H9 (cell line): ENCODE results near the gene CARTPT. TPM values are rescaled to one million over a fixed set of nuclear protein-coding genes. Genes with fewer than 3 reads are reported as not detected.

Source experiments
- DNase-seq: peaks from one replicate; pipeline ENCODE4 v3.0.0-alpha.2; 2017
- H2AFZ ChIP-seq: one replicate; pipeline ENCODE4 v1.6.1; 2013; ENCODE audit warnings: mild to moderate bottlenecking, low read length, control low read depth, moderate library complexity
- H2AK5ac ChIP-seq: 2 replicates; pipeline ENCODE4 v1.6.1; 2013; ENCODE audit warnings: low read length, control low read depth, mixed read lengths; ENCODE audit not compliant: insufficient read length
- H2BK120ac ChIP-seq: one replicate; pipeline ENCODE4 v1.6.1; 2013; ENCODE audit warnings: low read depth, mild to moderate bottlenecking, low read length, control low read depth, inconsistent platforms; ENCODE audit not compliant: poor library complexity, severe bottlenecking
- H2BK12ac ChIP-seq: 2 replicates; pipeline ENCODE4 v1.6.1; 2013; ENCODE audit warnings: low read length, control low read depth, mixed read lengths, low read depth; ENCODE audit not compliant: insufficient read length
- H2BK15ac ChIP-seq: 2 replicates; pipeline ENCODE4 v1.6.1; 2013; ENCODE audit warnings: low read depth, low read length, control low read depth
- H2BK20ac ChIP-seq: one replicate; pipeline ENCODE4 v1.6.1; 2013; ENCODE audit warnings: low read depth, mild to moderate bottlenecking, low read length, control low read depth, inconsistent platforms; ENCODE audit not compliant: poor library complexity, severe bottlenecking
- H2BK5ac ChIP-seq: 2 replicates; pipeline ENCODE4 v1.6.1; 2013; ENCODE audit warnings: low read length, control low read depth, mixed read lengths; ENCODE audit not compliant: insufficient read length
- H3K14ac ChIP-seq: 2 replicates; pipeline ENCODE4 v1.6.1; 2013; ENCODE audit warnings: low read length, control low read depth; ENCODE audit not compliant: insufficient read depth
- H3K18ac ChIP-seq: 2 replicates; pipeline ENCODE4 v1.6.1; 2013; ENCODE audit warnings: low read depth, mild to moderate bottlenecking, mixed read lengths, low read length, control low read depth; ENCODE audit not compliant: insufficient read length
- H3K23ac ChIP-seq: 2 replicates; pipeline ENCODE4 v1.6.1; 2013; ENCODE audit warnings: low read length, control low read depth, mixed read lengths, low read depth; ENCODE audit not compliant: insufficient read length
- H3K23me2 ChIP-seq: 2 replicates; pipeline ENCODE4 v1.6.1; 2013; ENCODE audit warnings: low read depth, mild to moderate bottlenecking, mixed read lengths, low read length, control low read depth; ENCODE audit not compliant: insufficient read length, poor library complexity, severe bottlenecking
- H3K27ac ChIP-seq: 2 replicates; pipeline ENCODE4 v1.5.1; 2013; ENCODE audit warnings: low read length, control low read depth, mixed read lengths, low read depth; ENCODE audit not compliant: insufficient read length
- H3K27me3 ChIP-seq: 2 replicates; pipeline ENCODE4 v1.6.1; 2013; ENCODE audit warnings: low read length, control low read depth, inconsistent platforms; ENCODE audit not compliant: insufficient read depth
- H3K4ac ChIP-seq: 2 replicates; pipeline ENCODE4 v1.6.1; 2013; ENCODE audit warnings: low read depth, mild to moderate bottlenecking, control low read depth, inconsistent platforms, low read length, moderate library complexity
- H3K4me1 ChIP-seq: 2 replicates; pipeline ENCODE4 v1.6.1; 2013; ENCODE audit warnings: low read length, control low read depth, inconsistent platforms; ENCODE audit not compliant: insufficient read depth
- H3K4me2 ChIP-seq: 2 replicates; pipeline ENCODE4 v1.6.1; 2013; ENCODE audit warnings: low read length, control low read depth, mixed read lengths; ENCODE audit not compliant: insufficient read length, insufficient read depth
- H3K56ac ChIP-seq: 2 replicates; pipeline ENCODE4 v1.6.1; 2013; ENCODE audit warnings: low read depth, mild to moderate bottlenecking, mixed read lengths, low read length, control low read depth; ENCODE audit not compliant: insufficient read length
- H3K79me1 ChIP-seq: 2 replicates; pipeline ENCODE4 v1.6.1; 2013; ENCODE audit warnings: low read depth, mild to moderate bottlenecking, moderate library complexity, low read length, control low read depth, inconsistent platforms; ENCODE audit not compliant: insufficient read depth, poor library complexity, severe bottlenecking
- H3K79me2 ChIP-seq: 2 replicates; pipeline ENCODE4 v1.6.1; 2013; ENCODE audit warnings: low read length, control low read depth, inconsistent platforms; ENCODE audit not compliant: insufficient read depth
- H3K9ac ChIP-seq: 2 replicates; pipeline ENCODE4 v1.6.1; 2013; ENCODE audit warnings: low read length, control low read depth, mixed read lengths; ENCODE audit not compliant: insufficient read length; ENCODE audit errors: extremely low read depth
- H3K9me3 ChIP-seq: one replicate; pipeline ENCODE4 v1.6.1; 2013; ENCODE audit warnings: low read depth, low read length, inconsistent platforms; ENCODE audit not compliant: control insufficient read depth
- H3T11ph ChIP-seq: one replicate; pipeline ENCODE4 v1.6.1; 2013; ENCODE audit warnings: mild to moderate bottlenecking, low read length, control low read depth, inconsistent platforms
- H4K20me1 ChIP-seq: one replicate; pipeline ENCODE4 v1.6.1; 2013; ENCODE audit not compliant: control insufficient read depth, insufficient read length, insufficient read depth
- H4K5ac ChIP-seq: 2 replicates; pipeline ENCODE4 v1.6.1; 2013; ENCODE audit warnings: low read depth, mild to moderate bottlenecking, mixed read lengths, low read length, control low read depth; ENCODE audit not compliant: insufficient read length
- H4K8ac ChIP-seq: replicated peaks from 2 replicates; pipeline ENCODE4 v1.6.1; 2013; ENCODE audit warnings: low read length, control low read depth, mixed read lengths, low read depth; ENCODE audit not compliant: insufficient read length
- H4K91ac ChIP-seq: 2 replicates; pipeline ENCODE4 v1.6.1; 2013; ENCODE audit warnings: low read depth, mild to moderate bottlenecking, moderate library complexity, mixed read lengths, low read length, control low read depth; ENCODE audit not compliant: insufficient read length
- H3K27ac Mint-ChIP-seq, 3 experiments: 2 replicates in 2 of 3; 3 replicates in 1 of 3; pipeline ENCODE4 v1.8.0; 2020 to 2021; ENCODE audit warnings: mixed read lengths in 3 of 3, mild to moderate bottlenecking in 1 of 3, moderate library complexity in 1 of 3
- H3K27me3 Mint-ChIP-seq: 2 replicates; pipeline ENCODE4 v1.8.0; 2021; ENCODE audit warnings: low read depth, mild to moderate bottlenecking, moderate library complexity, mixed read lengths
- H3K36me3 Mint-ChIP-seq, 3 experiments: 2 replicates in 2 of 3; 3 replicates in 1 of 3; pipeline ENCODE4 v1.8.0; 2020 to 2021; ENCODE audit warnings: low read depth in 3 of 3, mixed read lengths in 3 of 3; ENCODE audit not compliant: insufficient read depth in 1 of 3
- H3K4me1 Mint-ChIP-seq, 2 experiments: 2 replicates each; pipeline ENCODE4 v1.8.0; 2020; ENCODE audit warnings: mixed read lengths in 2 of 2
- H3K4me3 Mint-ChIP-seq, 2 experiments: 2 replicates in 1 of 2; 3 replicates in 1 of 2; pipeline ENCODE4 v1.8.0; 2020 to 2021; ENCODE audit warnings: mild to moderate bottlenecking in 2 of 2, mixed read lengths in 2 of 2, moderate library complexity in 1 of 2
- H3K9me3 Mint-ChIP-seq, 2 experiments: 2 replicates in 1 of 2; 3 replicates in 1 of 2; pipeline ENCODE4 v1.8.0; 2020; ENCODE audit warnings: mild to moderate bottlenecking in 2 of 2, mixed read lengths in 2 of 2, moderate library complexity in 1 of 2
- CTCF ChIP-seq: fragments of 200-600 bp; sonication (generic); conservative IDR thresholded peaks from 3 replicates; pipeline ENCODE4 v1.8.0; 2021; ENCODE audit warnings: antibody characterized with exemption, mild to moderate bottlenecking
- WGBS: extraction: QIAGEN DNeasy Blood & Tissue Kit; methylation state at CpG from one replicate; pipeline ENCODE4 v1.1.7; 2013; ENCODE audit warnings: missing lambda C conversion rate, low lambda C conversion rate, mixed read lengths; ENCODE audit not compliant: insufficient read length; ENCODE audit errors: extremely low coverage; 5-methylcytosine and 5-hydroxymethylcytosine counted together
- total RNA-seq: library from RNA; stranded (reverse); gene quantifications from 2 replicates; pipeline ENCODE4 v1.2.1, GENCODE V29; 2021

Gene CARTPT
- total RNA-seq, 1 experiment from 2014 or later = not detected

- H3T11ph ChIP-seq = no peak overlapping the region
- no peaks in the 10 kb centered on the region for H4K20me1 ChIP-seq
- H3K18ac ChIP-seq = no peak overlapping the region
- WGBS = no CpG with 5 or more reads among the region's 6 CpGs
- H2BK120ac ChIP-seq = no peak overlapping the region
- H2BK5ac ChIP-seq = no peak overlapping the region
- H3K14ac ChIP-seq = no peak overlapping the region
- no peak overlapping the region for H3K23ac ChIP-seq
- H3K79me2 ChIP-seq = no peaks in the 10 kb centered on the region
- no peaks in the 10 kb centered on the region for H3K4me1 ChIP-seq
- H3K27me3 ChIP-seq = no peaks in the 10 kb centered on the region
- no peak overlapping the region for H2AFZ ChIP-seq
- Mint-ChIP-seq H3K27me3 (no peaks in the 10 kb centered on the region), H3K9me3 (0 out of 5 replicates have a peak, but pooled peaks cover 3 to 5% of the 10 kb centered on the region in 2 experiments), H3K36me3 (peaks cover 0 to 4% (median 0%) of the 10 kb centered on the region in 3 experiments; a peak in 2 of 7 replicates), H3K27ac (no peak overlapping the region), H3K4me3 (no peak overlapping the region), H3K4me1 (peaks cover 9 to 12% of the 10 kb centered on the region in 2 experiments)
- H4K8ac ChIP-seq = no peak overlapping the region
- no peaks in the 10 kb centered on the region for H3K9me3 ChIP-seq
- no peak overlapping the region for H3K9ac ChIP-seq
- no peak overlapping the region for H4K5ac ChIP-seq
- H3K4ac ChIP-seq = no peak overlapping the region
- H2AK5ac ChIP-seq = no peak overlapping the region
- no peak overlapping the region for H2BK20ac ChIP-seq
- TF ChIP-seq CTCF = no peak
- H2BK12ac ChIP-seq = no peak overlapping the region
- H2BK15ac ChIP-seq = no peak overlapping the region
- H4K91ac ChIP-seq = no peak overlapping the region
- H3K27ac ChIP-seq = no peak overlapping the region
- H3K23me2 ChIP-seq = no peaks in the 10 kb centered on the region
- no peaks in the 10 kb centered on the region for H3K79me1 ChIP-seq
- no peak for DNase-seq
- no peak overlapping the region for H3K4me2 ChIP-seq
- H3K56ac ChIP-seq = no peak overlapping the region
These were observed 24.1 kb downstream of the CARTPT start for GRCh38 chr5:71743155-71743554.
